ENCODE data around the gene MC2R.
"Not testable (repeated sequence)": the region's sequence is repeated elsewhere in the genome, so short reads cannot be mapped to it uniquely, and the experiment has no call there.

Gene MC2R

DNA sequence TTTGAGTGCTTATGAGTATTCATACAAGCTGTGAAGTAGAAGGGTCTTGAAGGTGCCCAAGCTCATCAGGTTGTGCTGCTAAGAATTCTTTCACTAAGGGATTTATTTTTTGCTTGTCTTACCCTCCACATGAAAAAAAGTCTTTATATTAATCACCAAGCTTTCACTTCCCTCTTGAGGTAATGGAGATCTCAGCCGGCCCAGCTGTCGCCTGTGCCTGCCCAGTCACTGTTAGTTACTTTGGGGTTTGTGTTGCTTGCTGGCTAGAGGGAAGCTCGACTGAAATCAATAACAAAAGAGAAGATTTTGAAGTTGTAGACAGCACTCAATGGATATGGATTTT, 21.9 kb downstream of the MC2R start:
- DNase-seq (ENCODE audit: low read depth): no peak

DNA sequence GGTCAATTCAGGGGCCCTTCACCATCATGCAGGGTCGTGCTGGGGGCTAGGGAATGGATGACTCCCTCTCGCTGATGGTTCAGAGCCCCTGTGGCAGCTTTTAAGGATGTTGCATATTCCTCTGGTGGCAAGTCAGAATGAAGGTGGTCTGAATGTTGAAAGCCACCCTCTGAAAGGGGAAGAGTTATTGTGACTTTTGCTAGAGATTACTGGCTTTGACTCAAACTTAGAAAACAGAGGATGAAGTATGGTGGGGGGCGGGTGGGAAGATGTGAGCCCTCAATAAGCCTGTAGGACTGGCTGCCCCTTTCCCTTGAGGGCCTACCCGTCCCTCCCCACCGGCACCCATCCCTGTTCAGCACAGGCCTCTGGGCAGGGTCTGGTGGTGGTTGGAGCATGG, 23.2 kb downstream of the MC2R start:
- no peak for DNase-seq (ENCODE audit: low read depth)

DNA sequence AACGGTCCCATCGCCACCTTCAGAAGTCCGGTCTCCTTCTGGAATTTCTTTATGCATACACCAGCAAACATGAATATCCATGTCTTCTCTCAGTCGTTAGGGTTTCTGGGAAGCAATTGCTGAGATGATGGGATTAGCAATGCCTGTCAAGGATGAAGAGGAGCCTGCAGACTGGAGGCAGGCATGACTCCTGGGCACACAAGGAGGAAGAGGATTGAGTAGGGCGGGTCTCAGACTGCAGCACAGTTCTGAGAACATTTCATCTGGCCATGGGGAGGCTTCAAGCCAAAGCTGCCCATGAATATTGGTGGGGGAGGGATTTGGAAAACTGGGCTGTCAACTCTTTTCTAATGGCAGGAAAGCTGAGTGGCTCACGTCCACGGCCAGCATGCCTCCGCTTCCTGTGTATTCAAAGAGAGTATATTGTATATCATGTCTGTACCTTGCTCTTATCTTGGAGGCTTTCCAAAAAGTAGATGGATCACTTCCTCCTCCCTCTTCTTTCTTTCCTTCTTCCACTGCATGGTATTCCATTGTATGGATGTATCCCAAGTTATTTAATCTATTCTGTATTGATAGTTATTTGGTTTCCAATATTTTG, 24.5 kb downstream of the MC2R start:
- DNase-seq (ENCODE audit: low read depth): no peak

DNA sequence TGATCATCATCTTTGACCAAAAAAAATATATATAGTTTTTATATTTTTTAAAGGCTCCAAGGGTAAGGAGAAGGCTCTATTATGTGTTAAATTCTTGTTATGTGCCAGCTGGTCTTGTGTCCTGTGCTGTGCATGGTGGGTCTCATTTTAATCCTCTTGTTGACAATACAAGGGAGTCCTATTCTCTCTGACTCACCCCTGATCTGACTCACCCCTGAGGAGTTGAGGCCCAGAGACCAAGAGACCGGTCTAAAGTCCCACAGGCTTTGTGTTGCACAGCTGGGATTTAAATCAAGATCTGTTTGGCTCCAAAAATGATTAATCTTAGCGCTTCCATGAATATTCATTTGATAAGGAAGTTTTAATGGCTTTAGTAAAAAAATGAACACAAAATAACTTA, 25.7 kb downstream of the MC2R start:
- no peak for DNase-seq (ENCODE audit: low read depth)

DNA sequence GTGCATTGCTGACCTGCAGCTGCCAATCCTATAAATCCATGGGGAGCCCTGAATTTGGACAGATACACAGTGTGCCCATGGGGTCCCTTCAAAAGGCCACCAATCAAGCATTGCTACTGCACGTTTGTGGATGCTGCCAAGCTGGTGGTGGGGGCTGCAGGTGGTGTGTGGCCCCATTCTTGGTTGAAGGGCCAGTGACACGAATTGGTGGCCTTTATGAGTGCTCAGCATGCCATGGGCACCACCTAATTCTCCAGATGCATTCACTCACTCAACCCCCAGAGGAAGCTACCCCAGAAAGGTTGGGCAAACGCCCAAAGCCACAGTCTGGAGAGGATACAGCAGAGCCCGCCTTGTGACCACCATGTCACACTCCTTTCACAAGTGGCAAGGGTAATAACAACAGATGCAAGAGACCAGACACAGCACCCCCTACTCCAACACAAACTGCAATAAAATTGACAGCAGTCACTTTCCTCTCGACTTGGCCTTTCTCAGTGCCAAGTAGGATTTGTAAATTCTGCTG, 27.1 kb downstream of the MC2R start:
- no peak for DNase-seq (ENCODE audit: low read depth)

DNA sequence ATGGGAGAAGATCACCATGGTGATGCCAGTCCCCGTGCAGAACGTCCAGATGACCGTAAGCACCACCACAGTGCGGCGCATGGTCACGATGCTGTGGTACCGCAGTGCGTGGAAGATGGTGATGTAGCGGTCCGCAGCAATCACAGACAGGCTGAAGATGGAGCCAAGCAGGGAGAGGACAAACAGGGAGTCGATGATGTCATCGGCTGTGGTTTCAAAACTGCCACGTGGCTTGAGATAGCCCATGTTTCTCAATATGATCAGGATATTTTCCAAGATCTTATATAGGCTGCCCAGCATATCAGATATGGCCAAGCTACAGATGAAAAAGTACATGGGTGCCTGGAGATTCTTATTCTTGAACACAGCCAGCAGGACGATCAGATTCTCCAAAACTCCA, 30.3 kb downstream of the MC2R start:
- no peak for DNase-seq (ENCODE audit: low read depth)

DNA sequence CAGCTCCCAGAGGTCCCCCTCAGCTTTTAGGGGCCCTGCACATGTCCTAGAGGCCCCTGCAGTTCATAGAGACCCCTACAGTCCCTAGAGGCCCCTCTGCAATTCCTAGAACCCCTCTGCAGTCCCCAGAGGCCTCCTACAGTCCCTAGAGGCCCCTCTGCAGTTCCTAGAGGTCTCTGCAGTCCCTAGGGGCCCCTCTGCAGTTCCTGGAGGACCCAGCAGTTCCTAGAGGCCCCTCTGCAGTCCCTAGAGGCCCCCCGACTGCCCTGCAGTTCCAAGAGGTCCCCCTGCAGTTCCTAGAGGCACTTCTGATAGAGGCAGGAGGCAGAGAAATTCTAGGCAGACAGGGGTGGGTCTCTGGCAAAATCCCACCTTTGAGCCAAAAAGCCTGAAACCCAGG, 35.4 kb downstream of the MC2R start:
- DNase-seq (ENCODE audit: low read depth): no peak

DNA sequence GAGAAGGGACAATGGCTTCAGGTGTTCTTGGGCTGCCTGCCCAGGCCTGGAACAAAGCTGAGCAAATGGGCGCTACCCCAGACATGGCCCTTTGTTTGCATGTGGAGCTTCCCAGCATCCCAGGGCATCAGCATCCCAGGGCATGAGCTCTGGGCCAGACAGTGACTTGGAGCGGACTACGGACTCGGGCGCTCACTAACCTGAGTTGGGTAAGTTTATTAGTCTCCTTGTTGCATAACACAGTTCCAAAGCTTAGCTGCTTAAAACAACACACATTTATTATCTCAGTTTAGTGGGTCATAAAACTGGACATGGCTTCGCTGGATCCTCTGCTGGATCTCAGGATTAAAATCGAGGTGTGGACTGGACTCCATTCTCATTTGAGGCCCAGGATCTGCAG, 35.8 kb downstream of the MC2R start:
- DNase-seq (ENCODE audit: low read depth): no peak

DNA sequence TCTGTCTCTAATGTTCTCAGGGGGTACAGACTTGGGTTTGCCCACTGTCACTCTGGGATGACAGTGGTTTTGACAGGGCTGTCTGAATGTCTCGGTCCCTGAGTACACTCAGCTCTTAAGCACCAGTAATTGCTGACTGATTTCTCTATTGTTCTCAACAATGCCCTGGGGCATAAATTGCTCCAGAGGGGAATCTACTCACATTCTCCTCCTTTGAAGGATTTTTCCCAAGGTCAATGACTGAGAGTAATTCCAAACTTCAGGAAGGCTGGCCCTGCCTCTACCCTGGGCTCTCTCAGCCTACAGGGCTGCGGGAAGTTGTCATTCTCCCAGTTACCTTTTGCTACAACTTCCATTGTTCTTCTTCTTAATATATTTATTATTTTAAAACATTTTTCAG, 36.5 kb downstream of the MC2R start:
- no peak for DNase-seq (ENCODE audit: low read depth)

DNA sequence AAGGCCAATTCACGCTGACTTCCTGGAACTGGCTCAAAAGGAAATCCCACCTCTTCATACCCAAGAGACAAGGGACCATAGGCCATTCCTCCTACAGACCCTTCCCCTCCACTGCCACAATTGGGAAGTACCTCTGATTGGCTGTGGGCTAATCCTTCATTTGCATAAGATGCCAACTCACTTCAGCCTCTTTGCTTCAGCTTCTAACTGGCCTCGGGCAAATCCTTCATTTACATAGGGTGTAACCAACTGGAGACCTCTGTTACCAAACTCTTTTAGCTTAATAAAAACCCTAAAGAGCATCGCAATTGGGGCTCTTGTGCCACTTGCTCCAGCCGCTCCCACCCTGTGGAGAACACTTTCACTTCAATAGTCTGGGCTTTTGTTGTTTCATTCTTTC, 38.2 kb downstream of the MC2R start:
- DNase-seq (ENCODE audit: low read depth): no peak

DNA sequence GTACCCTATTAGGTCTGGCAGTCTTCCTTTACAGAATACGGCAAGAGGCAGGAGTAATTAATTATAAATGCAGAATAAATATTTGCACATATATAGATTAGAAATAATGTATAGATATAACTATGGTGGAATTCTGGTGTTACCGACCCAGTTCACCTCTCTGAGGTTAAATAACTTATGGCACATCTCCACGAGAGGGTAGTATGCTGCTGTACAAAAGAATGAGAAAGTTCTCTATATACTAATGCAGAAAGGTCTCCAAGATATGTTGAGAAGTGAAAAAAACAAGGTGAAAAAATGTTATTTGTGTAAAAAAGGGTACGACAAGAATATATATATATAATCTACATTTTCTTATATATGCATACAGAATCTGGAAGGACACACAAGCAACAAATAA, 40.8 kb downstream of the MC2R start:
- DNase-seq (ENCODE audit: low read depth): no peak

DNA sequence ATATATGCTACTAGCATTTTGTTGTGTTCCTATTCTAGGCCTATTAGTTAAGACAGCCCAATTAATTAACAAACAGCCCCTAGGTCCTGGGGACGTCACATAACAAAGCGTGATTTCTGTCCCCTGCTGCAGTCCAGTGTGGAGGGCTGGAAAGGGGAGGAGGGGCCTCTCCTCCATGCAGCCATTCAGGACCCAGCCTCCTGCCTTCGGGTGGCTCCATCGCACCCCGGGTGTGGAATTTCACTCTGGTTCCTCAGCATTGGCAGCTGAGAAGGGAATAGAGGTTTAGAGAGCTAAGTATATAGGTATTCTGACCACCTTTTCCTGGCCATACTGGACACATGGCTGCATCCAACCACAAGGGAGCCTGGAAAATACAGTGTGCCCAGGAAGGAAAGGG, 42.4 kb downstream of the MC2R start:
- no peak for DNase-seq (ENCODE audit: low read depth)

DNA sequence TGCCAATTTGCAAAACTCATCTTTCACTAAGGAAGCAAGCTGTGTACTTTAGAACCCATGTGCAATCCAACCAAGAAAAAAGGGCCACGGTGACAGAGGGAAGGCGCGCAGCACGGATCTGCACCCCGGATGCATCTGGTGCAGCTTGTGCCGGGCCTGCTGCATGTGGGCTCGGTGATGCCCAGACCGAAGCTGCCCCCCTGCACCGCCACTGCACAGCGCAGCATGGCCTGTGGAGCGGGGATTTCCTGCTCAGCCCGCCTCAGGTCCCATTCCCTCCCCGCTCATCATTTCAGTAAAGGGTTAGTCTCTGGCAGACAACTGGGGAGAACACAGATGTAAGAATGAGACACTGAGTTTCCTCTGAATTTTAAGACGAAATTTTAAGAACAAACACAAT, 43.0 kb downstream of the MC2R start:
- no peak for DNase-seq (ENCODE audit: low read depth)

DNA sequence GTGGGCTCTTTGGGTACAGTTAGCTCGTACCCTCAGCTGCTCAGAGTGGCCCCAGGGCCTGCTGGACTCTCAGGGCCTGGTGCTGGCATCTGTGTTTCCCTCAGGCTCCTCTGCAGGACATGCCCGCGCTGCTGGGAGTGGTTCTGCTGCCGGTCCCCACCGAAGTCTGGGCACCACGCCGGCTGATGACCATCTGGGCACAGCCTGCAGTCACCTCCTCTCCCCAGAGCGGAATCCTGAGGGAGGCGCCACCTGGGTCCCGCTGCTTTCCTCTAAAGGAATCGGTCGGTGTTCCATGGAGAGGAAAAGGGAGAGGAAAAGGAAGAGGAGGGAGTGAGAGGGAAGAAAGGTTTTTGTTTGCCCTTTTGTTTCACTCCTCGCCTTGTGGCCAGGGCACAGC, 43.6 kb downstream of the MC2R start:
- no peak for DNase-seq (ENCODE audit: low read depth)

DNA sequence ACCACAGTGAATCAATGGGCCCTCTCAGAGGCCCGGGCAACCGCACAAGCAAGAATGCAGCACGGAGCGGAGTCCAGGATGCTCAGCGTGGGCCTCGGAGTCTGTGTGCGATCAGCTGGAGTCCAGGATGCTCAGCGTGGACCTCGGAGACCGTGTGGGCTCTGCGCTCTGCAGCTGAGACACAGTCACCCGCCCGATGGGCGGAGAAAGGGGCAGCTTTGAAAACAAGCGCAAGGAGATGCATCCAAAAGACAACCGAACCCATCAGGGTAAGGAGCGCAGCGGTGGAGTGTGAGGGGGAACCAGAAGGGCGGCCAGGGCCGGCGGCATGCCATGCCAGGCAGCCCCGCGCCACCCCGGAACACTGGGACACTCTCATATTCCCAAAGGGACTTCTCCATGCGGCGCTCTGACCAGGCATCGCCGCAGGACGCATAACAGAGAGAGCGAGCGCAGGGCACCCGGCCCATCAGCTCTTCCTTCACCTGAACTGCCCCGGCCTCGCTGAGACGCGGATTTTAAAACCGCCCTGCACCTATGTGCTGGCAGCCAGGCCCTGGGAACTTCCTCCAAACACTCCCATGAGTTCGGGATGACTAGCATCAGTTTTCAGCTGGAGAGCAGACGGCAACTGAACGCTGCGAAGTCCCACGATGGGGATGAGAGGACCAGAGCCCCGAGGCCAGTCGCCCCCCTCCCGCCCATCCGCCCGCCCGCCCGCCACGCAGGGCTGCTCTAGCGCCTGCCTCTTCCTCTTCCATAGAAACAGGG, 46.6 kb downstream of the MC2R start:
- DNase-seq (ENCODE audit: low read depth): no peak

DNA sequence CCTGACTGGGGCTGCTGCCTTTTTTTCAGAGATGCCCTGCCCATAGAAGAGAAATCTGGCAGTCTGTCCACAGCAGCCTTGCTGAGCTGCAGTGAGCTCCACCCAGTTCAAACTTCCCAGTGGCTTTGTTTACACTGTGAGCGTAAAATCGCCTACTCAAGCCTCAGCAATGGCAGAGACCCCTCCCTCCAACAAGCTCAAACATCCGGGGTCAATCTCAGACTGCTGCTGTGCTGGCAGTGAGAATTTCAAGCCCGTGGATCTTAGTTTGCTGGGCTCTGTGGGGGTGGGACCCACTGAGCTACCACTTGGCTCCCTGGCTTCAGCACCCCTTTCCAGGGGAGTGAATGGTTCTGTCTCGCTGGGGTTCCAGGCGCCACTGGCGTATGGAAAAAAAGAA, 52.4 kb downstream of the MC2R start:
- not testable (repeated sequence) for DNase-seq (ENCODE audit: low read depth)

DNA sequence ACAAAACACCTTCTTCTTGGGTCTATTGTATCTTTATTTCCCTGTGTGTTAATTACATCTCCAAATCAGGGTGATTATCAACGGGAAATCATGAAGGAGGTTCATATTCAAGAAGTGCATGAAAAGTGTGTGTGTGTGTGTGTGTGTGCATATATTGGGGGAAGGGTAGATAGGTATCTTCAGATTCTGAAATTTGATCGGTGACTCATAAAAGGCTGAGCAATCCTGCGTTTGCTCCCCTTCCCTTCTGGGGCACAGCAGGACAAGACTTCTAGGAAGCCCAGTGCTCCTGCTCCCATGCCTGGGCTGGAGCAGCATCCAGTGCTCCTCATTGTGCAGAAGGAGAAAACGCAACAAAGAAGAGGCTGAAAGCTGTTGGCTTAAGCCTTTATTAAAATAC, 65.5 kb downstream of the MC2R start:
- no peak for DNase-seq (ENCODE audit: low read depth)

DNA sequence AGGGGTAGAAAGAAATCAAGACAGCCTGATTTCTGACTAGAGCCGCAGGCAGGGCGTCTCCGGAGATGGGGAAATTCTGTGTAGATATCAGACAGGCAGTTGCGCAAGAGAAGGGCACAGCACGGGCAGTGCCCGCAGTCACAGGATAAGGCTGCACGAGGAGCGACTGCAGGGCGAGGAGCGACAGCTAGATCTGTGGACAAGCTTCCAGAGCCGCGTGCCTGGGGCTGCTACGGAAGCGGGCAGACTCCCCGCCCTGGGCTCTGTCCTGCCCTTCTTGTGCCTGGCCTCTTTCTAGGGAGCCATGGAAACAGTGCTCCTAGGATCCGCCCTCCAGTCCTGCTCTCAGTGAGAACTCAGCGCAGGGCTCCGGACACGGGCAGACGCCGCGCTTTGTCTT, 78.8 kb downstream of the MC2R start:
- DNase-seq (ENCODE audit: low read depth): no peak

DNA sequence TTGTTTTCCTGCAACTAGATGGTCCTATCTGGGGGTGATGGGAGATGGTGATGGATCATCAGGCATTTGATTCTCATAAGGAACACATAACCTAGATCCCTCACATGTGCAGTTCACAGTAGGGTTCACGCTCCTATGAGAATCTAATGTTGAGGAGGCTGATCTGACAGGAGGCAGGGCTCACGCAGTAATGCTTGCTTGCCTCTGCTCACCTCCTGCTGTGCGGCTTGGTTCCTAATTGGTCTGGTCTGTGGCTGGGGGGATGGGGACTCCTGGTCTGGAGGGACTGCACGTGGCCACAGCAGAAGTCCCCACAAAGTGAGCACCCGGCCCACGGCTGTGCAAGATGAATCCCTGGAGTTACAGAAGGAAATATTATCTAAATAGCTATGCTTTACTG, 80.1 kb downstream of the MC2R start:
- no peak for DNase-seq (ENCODE audit: low read depth)

DNA sequence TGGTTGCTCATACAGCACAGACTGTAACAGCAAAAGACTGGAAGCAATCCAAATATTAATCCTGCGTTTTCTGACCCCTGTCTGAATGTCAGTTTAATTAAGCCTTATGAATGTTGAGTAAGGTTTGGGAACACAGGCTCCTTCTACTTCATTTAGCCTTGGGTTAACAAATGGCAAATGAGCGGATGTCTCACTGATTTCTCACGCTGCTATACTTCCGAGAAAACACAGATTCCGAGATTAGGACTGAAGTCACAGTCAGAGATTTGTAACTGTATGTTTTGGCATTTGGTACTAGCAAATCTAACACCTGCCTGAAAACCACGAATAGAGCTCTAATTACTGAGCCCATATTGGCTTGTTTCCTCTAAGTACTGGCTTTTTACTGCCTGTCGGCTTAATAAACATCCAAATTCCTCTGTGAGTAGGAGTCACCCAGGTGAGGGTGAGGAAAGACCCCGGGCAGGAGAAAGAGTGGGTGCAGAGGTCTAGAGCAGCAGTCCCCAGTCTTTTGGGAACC, 80.8 kb downstream of the MC2R start:
- no peak for DNase-seq (ENCODE audit: low read depth)

Measured in activated T-cell treated with anti-CD3 and anti-CD28 coated beads for 24 hours (primary cell).